SK-N-SH (cell line): ENCODE data around the gene EIF3F. TPM values are rescaled to one million over a fixed set of nuclear protein-coding genes. Genes with fewer than 3 reads are reported as not detected.

Source experiments
- CTCF ChIA-PET: fragments of 300-600, 350-600 bp; formaldehyde crosslinking; extraction: SDS; loops from one replicate; lab custom pipeline; 2021; lab: Yijun Ruan, JAX
- POLR2A ChIA-PET: fragments of 350-600 bp; sonication (Branson Sonifier 250); formaldehyde crosslinking; extraction: SDS; loops from one replicate; lab custom pipeline; 2020; ENCODE audit warnings: antibody characterized with exemption, inconsistent platforms; lab: Yijun Ruan, JAX
- DNase-seq: peaks from one replicate; pipeline ENCODE4 v3.0.0; 2012
- H2AFZ ChIP-seq: fragments of 200-600 bp; sonication (generic); 2 replicates; pipeline ENCODE4 v1.8.1; 2016; ENCODE audit warnings: antibody characterized with exemption, mild to moderate bottlenecking, low read depth
- H3F3A ChIP-seq: fragments of 200-600 bp; sonication (generic); replicated peaks from 2 replicates; pipeline ENCODE3; 2016; ENCODE audit warnings: antibody characterized with exemption, mild to moderate bottlenecking; ENCODE audit not compliant: insufficient read depth
- H3K27ac ChIP-seq, 2 experiments: fragments of 200-500 bp in 1 of 2; fragments of 200-600 bp in 1 of 2; sonication (Bioruptor generic) in 1 of 2; sonication (generic), shearing (Covaris generic) in 1 of 2; 2 replicates each; pipeline versions ENCODE4 v1.5.1 to v1.6.1; 2014 to 2016; ENCODE audit warnings: low read depth in 2 of 2, inconsistent platforms in 1 of 2, low read length in 1 of 2, mild to moderate bottlenecking in 1 of 2, mixed read lengths in 1 of 2
- H3K27me3 ChIP-seq: fragments of 200-600 bp; sonication (generic), shearing (Covaris generic); 2 replicates; pipeline ENCODE4 v1.6.1; 2016; ENCODE audit warnings: mixed run types; ENCODE audit not compliant: insufficient read depth
- H3K36me3 ChIP-seq, 2 experiments: fragments of 200-500 bp in 1 of 2; fragments of 200-600 bp in 1 of 2; sonication (Bioruptor generic) in 1 of 2; sonication (generic) in 1 of 2; replicated peaks in 1 of 2; 2 replicates each; pipeline versions ENCODE3 to v1.5.1; 2014 to 2016; ENCODE audit warnings: low read length in 1 of 2, mild to moderate bottlenecking in 1 of 2; ENCODE audit not compliant: insufficient read depth in 2 of 2, control insufficient read depth in 1 of 2
- H3K4me1 ChIP-seq, 2 experiments: fragments of 200-500 bp in 1 of 2; fragments of 200-600 bp in 1 of 2; sonication (Bioruptor generic) in 1 of 2; sonication (generic), shearing (Covaris generic) in 1 of 2; 2 replicates each; pipeline versions ENCODE4 v1.5.1 to v1.6.1; 2014 to 2016; ENCODE audit warnings: low read depth in 1 of 2, low read length in 1 of 2, mixed run types in 1 of 2; ENCODE audit not compliant: insufficient read depth in 2 of 2, control insufficient read depth in 1 of 2
- H3K4me2 ChIP-seq: fragments of 200-600 bp; sonication (generic), shearing (Covaris generic); 2 replicates; pipeline ENCODE4 v1.6.1; 2017; ENCODE audit warnings: mixed run types
- H3K4me3 ChIP-seq, 2 experiments: fragments of 200-500 bp in 1 of 2; fragments of 200-600 bp in 1 of 2; sonication (Bioruptor generic) in 1 of 2; sonication (generic), shearing (Covaris generic) in 1 of 2; 2 replicates each; pipeline versions ENCODE4 v1.5.1 to v1.8.1; 2014 to 2016; ENCODE audit warnings: low read depth in 2 of 2, inconsistent platforms in 1 of 2, low read length in 1 of 2, mild to moderate bottlenecking in 1 of 2, mixed read lengths in 1 of 2, moderate library complexity in 1 of 2
- H3K79me2 ChIP-seq: fragments of 200-600 bp; sonication (generic); 2 replicates; pipeline ENCODE4 v1.8.1; 2017; ENCODE audit warnings: mild to moderate bottlenecking; ENCODE audit not compliant: insufficient read depth
- H3K9ac ChIP-seq: fragments of 200-600 bp; sonication (generic); 2 replicates; pipeline ENCODE4 v1.6.1; 2017; ENCODE audit warnings: mixed run types
- H3K9me2 ChIP-seq: fragments of 200-600 bp; sonication (generic); 2 replicates; pipeline ENCODE4 v1.6.1; 2017; ENCODE audit warnings: mixed run types
- H3K9me3 ChIP-seq: fragments of 200-600 bp; sonication (generic); 2 replicates; pipeline ENCODE4 v1.6.1; 2017; ENCODE audit warnings: mixed run types, mild to moderate bottlenecking, moderate library complexity
- H4K20me1 ChIP-seq: fragments of 200-600 bp; sonication (generic); 2 replicates; pipeline ENCODE4 v1.6.1; 2017; ENCODE audit warnings: mild to moderate bottlenecking, mixed run types; ENCODE audit not compliant: insufficient read depth
- CHD2 ChIP-seq: fragments of 150-350 bp; IDR thresholded peaks from 2 replicates; pipeline ENCODE4 v1.6.1; 2018; ENCODE audit warnings: low read length; ENCODE audit not compliant: partially characterized antibody
- EP300 ChIP-seq, 2 experiments: IDR thresholded peaks; 2 replicates each; pipeline versions ENCODE4 v1.4.0 to v1.6.1; 2012; ENCODE audit warnings: borderline replicate concordance in 1 of 2, low read depth in 1 of 2, low read length in 1 of 2
- EZH2phosphoT487 ChIP-seq: fragments of 200-600 bp; sonication (generic); IDR thresholded peaks from 2 replicates; pipeline ENCODE4 v1.6.1; 2017; ENCODE audit warnings: low read depth, mixed run types, mild to moderate bottlenecking, antibody characterized with exemption, moderate library complexity, borderline replicate concordance
- FOSL2 ChIP-seq: IDR thresholded peaks from 2 replicates; pipeline ENCODE4 v1.4.0; 2012; ENCODE audit warnings: low read depth, mild to moderate bottlenecking, moderate library complexity, borderline replicate concordance
- FOXJ3 ChIP-seq: sonication (generic); formaldehyde crosslinking; IDR thresholded peaks from 2 replicates; pipeline ENCODE4 v1.5.1; 2020; ENCODE audit warnings: mild to moderate bottlenecking, missing genetic modification reagents
- FOXM1 ChIP-seq: IDR thresholded peaks from 2 replicates; pipeline ENCODE4 v1.4.0; 2012; ENCODE audit warnings: low read depth, mild to moderate bottlenecking
- GATA2 ChIP-seq: sonication (generic); formaldehyde crosslinking; IDR thresholded peaks from 2 replicates; pipeline ENCODE4 v1.5.0; 2020; ENCODE audit warnings: mild to moderate bottlenecking, missing genetic modification reagents
- MEF2A ChIP-seq: IDR thresholded peaks from 2 replicates; pipeline ENCODE4 v1.4.0; 2012; ENCODE audit warnings: low read depth, borderline replicate concordance
- MXI1 ChIP-seq: IDR thresholded peaks from 2 replicates; pipeline ENCODE4 v1.6.1; 2012; ENCODE audit warnings: mild to moderate bottlenecking, low read depth, low read length, improper control_type of control experiment
- POLR2AphosphoS5 ChIP-seq: IDR thresholded peaks from 2 replicates; pipeline ENCODE4 v1.6.1; 2012; ENCODE audit warnings: low read depth, low read length
- RAD21 ChIP-seq: IDR thresholded peaks from 2 replicates; pipeline ENCODE4 v1.6.1; 2012; ENCODE audit warnings: mild to moderate bottlenecking, low read length
- RXRA ChIP-seq: IDR thresholded peaks from 2 replicates; pipeline ENCODE4 v1.4.0; 2012; ENCODE audit warnings: low read depth, mild to moderate bottlenecking, borderline replicate concordance
- SMC3 ChIP-seq: IDR thresholded peaks from 2 replicates; pipeline ENCODE4 v1.6.1; 2012; ENCODE audit warnings: low read depth, low read length, improper control_type of control experiment
- WGBS: methylation state at CpG from one replicate; pipeline ENCODE4 v1.1.6; 2017; ENCODE audit warnings: low lambda C conversion rate; 5-methylcytosine and 5-hydroxymethylcytosine counted together
- polyA plus RNA-seq, 3 experiments: library from polyadenylated mRNA; depleted of rRNA; stranded (reverse); fragments of >200 nt; gene quantifications; 2 replicates each; pipeline ENCODE4 v1.2.3, GENCODE V29; 2012
- TF ChIP-seq, protein P1 (sequence below): IDR thresholded peaks from 2 replicates; pipeline ENCODE4 v1.4.0; 2012; ENCODE audit warnings: low read depth, borderline replicate concordance
- TF ChIP-seq, protein P2 (sequence below): IDR thresholded peaks from 2 replicates; pipeline ENCODE4 v1.4.0; 2012; ENCODE audit warnings: low read depth, borderline replicate concordance

Gene EIF3F
- polyA plus RNA-seq, 1 of the 3 experiments (the other 2 are of a cell fraction) = 341 TPM

DNA sequence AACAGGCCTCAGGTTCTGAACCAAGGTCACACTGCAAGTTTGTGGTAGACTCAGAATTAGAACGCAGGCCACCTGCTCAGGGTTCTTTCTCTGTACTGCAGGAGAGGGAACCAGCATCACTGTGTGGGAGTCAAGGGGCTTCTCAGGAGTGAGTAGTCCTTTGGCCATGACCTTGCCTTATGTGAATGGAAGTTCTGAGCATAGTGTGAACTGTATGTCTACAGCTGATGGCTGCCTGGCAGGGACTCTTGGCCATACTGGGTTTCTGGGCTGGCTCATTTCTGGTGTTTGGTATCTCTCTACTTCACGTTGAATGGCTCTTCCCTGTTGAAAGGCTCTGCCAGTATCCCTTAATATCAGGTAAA lies 53.8 kb downstream of the EIF3F start:
- H3K79me2 ChIP-seq = no peaks in the 10 kb centered on the region
- ChIA-PET POLR2A (no interaction called here), CTCF (interaction anchor here (11.3 kb wide), 1 partner anchor 48 kb away, joined by 620 read pairs; the partner anchor contains the start of gene TUB)
- no peak overlapping the region for H2AFZ ChIP-seq
- H3K27ac ChIP-seq = no peak overlapping the region
- TF ChIP-seq MXI1 = no peak
- TF ChIP-seq RAD21 = no peak
- no peak for TF ChIP-seq FOXM1
- no peaks in the 10 kb centered on the region for H3K27me3 ChIP-seq
- H3K9me2 ChIP-seq = no peaks in the 10 kb centered on the region
- peaks cover 0 to 15% of the 10 kb centered on the region in 2 experiments; a peak in 1 of 4 replicates for H3K4me1 ChIP-seq
- H3K4me2 ChIP-seq = no peak overlapping the region
- DNase-seq = no peak
- H3K4me3 ChIP-seq = no peak overlapping the region
- H3K9me3 ChIP-seq = no peaks in the 10 kb centered on the region
- 86% methylated on average over 2 of the region's 2 CpGs for WGBS
- no peaks in the 10 kb centered on the region for H3K36me3 ChIP-seq
- no peaks in the 10 kb centered on the region for H3F3A ChIP-seq
- H3K9ac ChIP-seq = no peak overlapping the region
- H4K20me1 ChIP-seq = no peaks in the 10 kb centered on the region

DNA sequence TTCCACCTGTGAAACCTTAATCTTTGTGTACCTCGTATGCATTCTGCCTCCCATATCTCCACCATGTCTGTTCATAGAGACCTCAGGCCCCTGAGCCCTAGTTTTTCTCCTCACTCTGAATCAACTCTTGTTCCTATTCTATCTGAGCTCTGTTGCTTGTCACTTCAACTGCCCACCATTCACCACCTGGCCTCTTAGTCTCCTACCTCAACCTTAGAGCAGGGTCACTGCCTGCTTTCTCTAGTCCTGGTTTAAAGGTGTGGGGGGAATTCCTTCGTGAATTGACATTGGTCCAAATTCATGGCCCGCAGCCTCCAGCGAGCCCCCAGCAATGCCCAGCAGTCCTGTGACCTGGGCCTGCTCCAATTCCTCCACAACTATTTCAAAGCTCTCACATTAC lies 54.4 kb downstream of the EIF3F start:
- Histone ChIP-seq H3K36me3 (no peaks in the 10 kb centered on the region), H2AFZ (no peak overlapping the region), H3K27ac (no peak overlapping the region), H4K20me1 (no peaks in the 10 kb centered on the region), H3K4me2 (no peak overlapping the region), H3K9ac (no peak overlapping the region), H3K4me3 (no peak overlapping the region), H3K79me2 (no peaks in the 10 kb centered on the region), H3K27me3 (no peaks in the 10 kb centered on the region), H3K4me1 (peaks cover 0 to 8% of the 10 kb centered on the region in 2 experiments; a peak in 1 of 4 replicates), H3K9me3 (no peaks in the 10 kb centered on the region), H3F3A (no peaks in the 10 kb centered on the region), H3K9me2 (no peaks in the 10 kb centered on the region)
- 56% methylated on average over 4 of the region's 4 CpGs for WGBS
- TF ChIP-seq POLR2AphosphoS5 (no peak), FOSL2 (no peak), FOXJ3 (CRISPR knock-in tag) (no peak), SMC3 (no peak), EZH2phosphoT487 (no peak), GATA2 (CRISPR knock-in tag) (no peak), FOXM1 (no peak), EP300 (IDR thresholded peaks at IDR 0.05; ENCODE audit: borderline replicate concordance in 1 of 2, low read depth in 1 of 2, low read length in 1 of 2) (no peak), CHD2 (no peak), RXRA (no peak), MEF2A (no peak), MXI1 (no peak)
- TF ChIP-seq, protein P1, sequence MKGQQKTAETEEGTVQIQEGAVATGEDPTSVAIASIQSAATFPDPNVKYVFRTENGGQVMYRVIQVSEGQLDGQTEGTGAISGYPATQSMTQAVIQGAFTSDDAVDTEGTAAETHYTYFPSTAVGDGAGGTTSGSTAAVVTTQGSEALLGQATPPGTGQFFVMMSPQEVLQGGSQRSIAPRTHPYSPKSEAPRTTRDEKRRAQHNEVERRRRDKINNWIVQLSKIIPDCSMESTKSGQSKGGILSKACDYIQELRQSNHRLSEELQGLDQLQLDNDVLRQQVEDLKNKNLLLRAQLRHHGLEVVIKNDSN = no peak
- TF ChIP-seq, protein P2, sequence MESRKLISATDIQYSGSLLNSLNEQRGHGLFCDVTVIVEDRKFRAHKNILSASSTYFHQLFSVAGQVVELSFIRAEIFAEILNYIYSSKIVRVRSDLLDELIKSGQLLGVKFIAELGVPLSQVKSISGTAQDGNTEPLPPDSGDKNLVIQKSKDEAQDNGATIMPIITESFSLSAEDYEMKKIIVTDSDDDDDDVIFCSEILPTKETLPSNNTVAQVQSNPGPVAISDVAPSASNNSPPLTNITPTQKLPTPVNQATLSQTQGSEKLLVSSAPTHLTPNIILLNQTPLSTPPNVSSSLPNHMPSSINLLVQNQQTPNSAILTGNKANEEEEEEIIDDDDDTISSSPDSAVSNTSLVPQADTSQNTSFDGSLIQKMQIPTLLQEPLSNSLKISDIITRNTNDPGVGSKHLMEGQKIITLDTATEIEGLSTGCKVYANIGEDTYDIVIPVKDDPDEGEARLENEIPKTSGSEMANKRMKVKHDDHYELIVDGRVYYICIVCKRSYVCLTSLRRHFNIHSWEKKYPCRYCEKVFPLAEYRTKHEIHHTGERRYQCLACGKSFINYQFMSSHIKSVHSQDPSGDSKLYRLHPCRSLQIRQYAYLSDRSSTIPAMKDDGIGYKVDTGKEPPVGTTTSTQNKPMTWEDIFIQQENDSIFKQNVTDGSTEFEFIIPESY = no peak
- ChIA-PET CTCF (interaction anchor here (11.3 kb wide), 1 partner anchor 48 kb away, joined by 620 read pairs; the partner anchor contains the start of gene TUB), POLR2A (no interaction called here)
- DNase-seq = no peak
